Activated T-cell treated with anti-CD3 and anti-CD28 coated beads, Interleukin-2, amount 50 U/mL, for 4 hours (primary cell): Measurements from ENCODE around the gene ATP8A2. TPM values are rescaled to one million over a fixed set of nuclear protein-coding genes. Genes with fewer than 3 reads are reported as not detected.
A peak's percentile ranks its signal among the peaks of the same experiment; 100 is the strongest.

ENCODE experiments used
- ATAC-seq, 2 donors: fragments of 200-7000 bp; cut with Tn5 transposase; one replicate each; pipeline ENCODE4 v1.10.0; 2021
- DNase-seq: peaks from one replicate; pipeline ENCODE4 v3.0.0-alpha.2; 2020
- H3K27me3 Mint-ChIP-seq: one replicate; pipeline ENCODE4 v1.8.0; 2021; ENCODE audit warnings: low read depth, mixed read lengths
- H3K36me3 Mint-ChIP-seq: one replicate; pipeline ENCODE4 v1.8.0; 2022; ENCODE audit warnings: mixed read lengths; ENCODE audit not compliant: insufficient read depth
- H3K4me1 Mint-ChIP-seq: one replicate; pipeline ENCODE4 v1.8.0; 2021; ENCODE audit warnings: low read depth, mixed read lengths
- H3K4me3 Mint-ChIP-seq: one replicate; pipeline ENCODE4 v1.8.0; 2021; ENCODE audit warnings: mild to moderate bottlenecking, moderate library complexity, mixed read lengths
- H3K9me3 Mint-ChIP-seq: one replicate; pipeline ENCODE4 v1.8.0; 2021; ENCODE audit warnings: mixed read lengths
- total RNA-seq, 3 donors: library from RNA; stranded (reverse); gene quantifications; one replicate each; pipeline ENCODE4 v1.2.1, GENCODE V29; 2021

The ATP8A2 gene
- total RNA-seq, 3 donors from 2014 or later = 0.22 to 0.56 (median 0.50) TPM

DNA sequence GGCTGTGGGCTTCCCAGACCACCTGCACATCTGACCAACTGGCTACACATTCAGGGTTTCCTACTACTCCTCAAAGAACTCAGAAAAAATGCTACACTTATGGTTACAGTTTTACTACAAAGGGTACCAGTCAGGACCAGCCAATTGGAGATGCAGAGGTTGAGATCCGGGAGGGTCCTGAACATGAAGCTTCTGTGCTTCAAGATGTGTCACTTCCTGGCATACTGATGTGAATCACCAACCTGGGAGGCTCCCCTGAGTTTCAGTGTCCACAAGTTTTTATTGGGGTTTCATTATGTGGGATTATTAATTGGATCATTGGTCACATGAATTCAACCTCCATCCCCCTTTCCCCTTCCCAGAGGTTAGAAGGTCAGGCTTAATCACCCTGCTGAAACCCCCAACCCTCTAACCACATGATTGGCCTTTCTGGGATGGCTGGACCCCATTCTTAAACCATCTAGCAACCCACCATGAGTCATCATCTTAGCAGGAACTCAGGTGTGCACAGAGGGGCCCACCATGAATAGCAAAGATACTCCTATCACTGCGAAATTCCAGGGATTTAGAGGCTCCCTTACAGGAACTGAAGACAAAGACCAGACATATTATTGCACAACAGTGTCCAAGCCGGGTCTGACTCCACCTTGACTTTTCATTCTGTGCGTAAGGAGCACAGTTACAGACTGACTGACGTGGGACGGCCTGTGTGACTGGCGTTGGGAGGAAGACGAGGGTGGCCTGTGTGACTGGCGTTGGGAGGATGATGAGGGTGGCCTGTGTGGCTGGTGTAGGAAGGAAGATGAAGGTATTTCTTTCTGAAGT lies 90.7 kb downstream of the ATP8A2 start:
- no peak for DNase-seq
- H3K4me1 Mint-ChIP-seq = no peaks in the 10 kb centered on the region
- no peaks in the 10 kb centered on the region for H3K36me3 Mint-ChIP-seq
- H3K27me3 Mint-ChIP-seq = peaks cover 30% of the 10 kb centered on the region
- H3K9me3 Mint-ChIP-seq = no peaks in the 10 kb centered on the region
- H3K4me3 Mint-ChIP-seq = no peak overlapping the region
- ATAC-seq = no peak

DNA sequence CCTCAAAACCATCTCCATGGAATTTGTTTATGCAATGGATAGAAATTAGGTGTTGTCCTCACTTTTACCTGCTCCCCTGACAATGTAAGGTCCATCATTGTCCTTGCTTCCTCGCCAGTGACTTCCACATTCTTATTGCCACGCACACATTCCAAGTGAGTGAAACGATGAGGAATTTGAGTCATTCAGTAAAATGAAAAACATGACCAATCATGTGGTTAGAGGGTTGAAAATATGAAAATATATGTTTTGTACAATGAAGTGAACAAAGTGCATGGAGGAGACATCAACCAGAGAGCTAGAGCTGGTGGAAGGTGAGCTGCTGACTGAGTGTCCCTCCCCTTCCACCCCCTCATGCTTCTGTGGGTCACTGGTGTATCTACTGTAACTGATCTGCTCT lies 91.7 kb downstream of the ATP8A2 start:
- H3K9me3 Mint-ChIP-seq = no peaks in the 10 kb centered on the region
- no peaks in the 10 kb centered on the region for H3K4me1 Mint-ChIP-seq
- DNase-seq (no peak), ATAC-seq (no peak)
- peaks cover 38% of the 10 kb centered on the region for H3K27me3 Mint-ChIP-seq
- H3K36me3 Mint-ChIP-seq = no peaks in the 10 kb centered on the region
- H3K4me3 Mint-ChIP-seq = no peak overlapping the region

DNA sequence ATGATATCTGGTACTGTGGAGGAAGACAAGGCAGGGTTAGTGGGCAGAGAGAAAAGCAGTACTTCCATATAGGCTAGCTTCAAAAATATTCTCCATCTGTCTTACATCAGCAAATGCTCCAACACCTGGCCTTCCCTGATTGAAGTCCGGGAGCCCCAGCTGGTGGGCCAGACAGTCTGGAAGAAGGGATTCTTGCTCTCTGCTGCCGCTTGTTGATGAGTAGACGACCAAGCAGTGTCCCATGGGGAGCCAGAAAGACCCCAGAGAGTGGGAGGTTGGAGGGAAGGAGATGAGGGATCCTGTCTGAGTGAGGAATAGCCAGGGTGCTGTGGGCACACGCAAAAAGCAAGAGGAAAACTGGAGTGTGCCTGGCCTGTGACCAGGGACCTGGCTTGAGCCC lies 95.1 kb downstream of the ATP8A2 start:
- ATAC-seq (no peak), DNase-seq (no peak)
- Mint-ChIP-seq H3K4me3 (no peak overlapping the region), H3K27me3 (peaks cover 56% of the 10 kb centered on the region), H3K36me3 (no peaks in the 10 kb centered on the region), H3K9me3 (no peaks in the 10 kb centered on the region), H3K4me1 (peaks cover 2% of the 10 kb centered on the region)

GRCh38 chr13:25468325-25469168 lies 96.8 kb downstream of the ATP8A2 start:
- H3K4me3 Mint-ChIP-seq = no peak overlapping the region
- peak; percentile 18 to 32 for ATAC-seq

DNA sequence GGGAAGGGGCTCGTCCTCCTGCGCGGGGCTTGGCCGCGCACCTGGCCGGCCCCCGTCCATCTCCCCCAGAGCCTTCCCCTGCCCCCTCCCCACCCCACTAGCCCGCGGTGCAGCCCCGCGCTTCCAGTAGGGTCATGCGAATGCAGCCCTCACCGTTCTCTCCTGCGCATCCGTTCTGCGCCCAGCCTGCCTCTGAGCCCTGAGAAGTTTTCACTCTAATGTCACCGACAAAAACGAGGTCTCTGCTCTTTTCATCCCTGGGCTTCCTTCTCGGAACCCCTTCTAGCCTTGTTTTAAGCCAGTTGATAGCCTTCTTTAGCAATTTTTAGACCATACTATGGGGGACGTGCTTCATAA lies 97.4 kb downstream of the ATP8A2 start:
- Mint-ChIP-seq H3K27me3 (peaks cover 55% of the 10 kb centered on the region), H3K36me3 (no peaks in the 10 kb centered on the region), H3K4me3 (no peak overlapping the region), H3K9me3 (no peaks in the 10 kb centered on the region), H3K4me1 (peaks cover 2% of the 10 kb centered on the region)
- no peak for DNase-seq
- ATAC-seq = no peak

More at GRCh38 chr13:25468325-25469168, 96.8 kb downstream of the ATP8A2 start:
- H3K4me1 Mint-ChIP-seq = peaks cover 2% of the 10 kb centered on the region
- H3K36me3 Mint-ChIP-seq = no peaks in the 10 kb centered on the region
- no peak for DNase-seq
- H3K27me3 Mint-ChIP-seq = peaks cover 55% of the 10 kb centered on the region
- no peaks in the 10 kb centered on the region for H3K9me3 Mint-ChIP-seq

GRCh38 chr13:25473864-25474263 lies 102.1 kb downstream of the ATP8A2 start:
- Mint-ChIP-seq H3K36me3 (no peaks in the 10 kb centered on the region), H3K27me3 (peaks cover 28% of the 10 kb centered on the region), H3K9me3 (no peaks in the 10 kb centered on the region), H3K4me1 (peaks cover 2% of the 10 kb centered on the region), H3K4me3 (no peak overlapping the region)
- ATAC-seq (no peak), DNase-seq (no peak)

DNA sequence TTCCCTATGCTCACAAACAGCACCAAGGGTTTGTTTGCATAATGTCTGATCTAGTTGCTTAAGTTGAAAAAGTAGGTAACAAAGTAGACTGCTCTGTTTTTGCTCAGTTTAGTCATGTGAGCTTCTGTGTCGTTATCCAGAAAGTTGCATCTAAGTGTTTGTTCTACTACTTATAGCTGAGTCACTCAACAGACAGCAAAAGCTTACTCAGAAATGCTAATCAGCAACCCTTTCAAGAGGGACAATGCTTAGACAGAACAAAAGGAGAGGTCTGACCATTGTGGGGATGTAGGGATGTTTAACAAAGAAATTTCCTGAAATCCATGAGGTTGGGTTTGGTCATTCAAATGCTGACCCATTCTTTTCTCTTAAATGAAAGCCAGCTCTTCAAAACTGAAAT lies 106.4 kb downstream of the ATP8A2 start:
- no peaks in the 10 kb centered on the region for H3K4me1 Mint-ChIP-seq
- no peaks in the 10 kb centered on the region for H3K36me3 Mint-ChIP-seq
- H3K4me3 Mint-ChIP-seq = no peak overlapping the region
- DNase-seq (no peak), ATAC-seq (no peak)
- peaks cover 6% of the 10 kb centered on the region for H3K27me3 Mint-ChIP-seq
- peaks cover 5% of the 10 kb centered on the region for H3K9me3 Mint-ChIP-seq

DNA sequence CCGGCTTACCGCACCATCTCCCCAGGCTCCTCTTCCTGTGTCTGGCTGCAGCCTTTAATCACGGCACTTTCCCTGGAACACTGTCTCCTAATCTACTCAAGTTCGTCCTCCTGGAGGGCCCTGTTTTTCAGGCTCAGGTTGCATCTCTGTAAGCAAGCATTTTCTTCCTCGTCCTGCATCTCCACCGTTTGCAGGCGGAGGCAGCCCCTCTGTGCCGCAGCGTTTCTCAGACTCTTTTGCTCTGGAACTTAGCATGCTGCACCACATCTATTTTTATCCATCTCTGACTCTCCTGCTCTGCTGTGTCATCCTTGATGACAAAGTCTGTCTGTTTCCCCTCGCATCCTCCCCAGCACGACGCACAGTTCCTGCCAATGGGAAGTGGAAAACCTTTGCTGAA lies 117.5 kb downstream of the ATP8A2 start:
- H3K9me3 Mint-ChIP-seq = no peaks in the 10 kb centered on the region
- H3K4me1 Mint-ChIP-seq = no peaks in the 10 kb centered on the region
- ATAC-seq (no peak), DNase-seq (no peak)
- H3K36me3 Mint-ChIP-seq = no peaks in the 10 kb centered on the region
- no peak overlapping the region for H3K4me3 Mint-ChIP-seq
- peaks cover 8% of the 10 kb centered on the region for H3K27me3 Mint-ChIP-seq

DNA sequence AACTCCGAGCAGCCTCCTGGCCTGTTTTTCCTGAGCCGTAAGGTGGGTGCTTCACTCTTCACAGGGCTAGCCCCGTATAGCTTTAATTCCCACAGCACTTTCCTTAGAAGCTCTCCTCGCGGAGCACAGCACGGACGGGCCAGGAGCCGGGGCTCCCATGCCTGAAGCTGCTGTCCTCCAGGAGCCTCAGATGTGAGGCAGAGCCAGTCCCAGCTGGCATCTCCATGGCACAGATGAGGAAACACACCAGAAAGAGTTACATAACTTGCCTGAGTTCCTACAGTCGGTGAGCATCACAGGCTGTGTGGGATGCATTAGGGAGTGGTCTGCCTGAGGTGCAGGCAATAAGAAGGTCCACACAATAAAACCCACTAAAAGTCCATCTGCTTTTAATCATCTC lies 118.5 kb downstream of the ATP8A2 start:
- no peaks in the 10 kb centered on the region for H3K4me1 Mint-ChIP-seq
- no peaks in the 10 kb centered on the region for H3K9me3 Mint-ChIP-seq
- H3K36me3 Mint-ChIP-seq = no peaks in the 10 kb centered on the region
- no peak overlapping the region for H3K4me3 Mint-ChIP-seq
- peaks cover 8% of the 10 kb centered on the region for H3K27me3 Mint-ChIP-seq
- ATAC-seq = no peak
- DNase-seq = no peak

DNA sequence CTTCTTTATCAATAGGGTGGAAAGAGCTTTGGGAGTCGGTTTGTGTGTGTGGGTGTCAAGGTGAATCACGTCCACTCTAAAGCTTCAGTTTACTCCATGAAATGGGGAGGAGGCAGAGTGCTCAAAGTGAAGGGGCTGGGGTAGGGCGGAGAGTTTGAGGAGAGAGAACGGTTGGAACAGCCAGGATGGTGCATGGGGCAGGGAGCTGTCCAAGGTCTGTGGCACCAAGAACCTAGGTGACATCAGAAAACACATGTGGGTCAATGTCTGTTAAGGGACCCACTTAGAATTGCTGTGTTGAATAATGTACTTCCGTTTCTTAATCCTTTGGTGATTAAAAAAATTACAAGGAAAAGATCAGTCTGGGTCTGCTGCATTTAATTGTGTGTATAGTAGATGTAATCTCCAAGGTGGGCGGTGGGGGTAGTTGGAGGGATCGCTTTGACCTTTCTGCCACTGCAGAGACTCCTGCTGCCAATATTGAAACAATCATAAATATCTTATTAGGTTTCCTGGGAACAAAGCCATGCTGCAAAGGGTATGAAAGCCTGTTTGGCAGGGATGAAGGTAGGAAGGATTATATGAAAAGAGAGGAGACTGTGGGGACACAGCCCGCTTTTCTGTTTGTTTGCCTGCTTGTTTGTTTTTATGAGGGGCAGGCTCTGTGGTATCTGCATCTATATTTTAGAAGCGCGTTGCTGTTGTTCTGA lies 122.3 kb downstream of the ATP8A2 start:
- DNase-seq (no peak), ATAC-seq (no peak)
- H3K9me3 Mint-ChIP-seq = no peaks in the 10 kb centered on the region
- H3K27me3 Mint-ChIP-seq = peaks cover 8% of the 10 kb centered on the region
- no peaks in the 10 kb centered on the region for H3K36me3 Mint-ChIP-seq
- H3K4me1 Mint-ChIP-seq = no peaks in the 10 kb centered on the region
- no peak overlapping the region for H3K4me3 Mint-ChIP-seq

- ATAC-seq (no peak), DNase-seq (no peak)
- Mint-ChIP-seq H3K4me3 (no peak overlapping the region), H3K27me3 (peaks cover 5% of the 10 kb centered on the region), H3K36me3 (no peaks in the 10 kb centered on the region), H3K9me3 (no peaks in the 10 kb centered on the region), H3K4me1 (no peaks in the 10 kb centered on the region)
These were observed 123.1 kb downstream of the ATP8A2 start for GRCh38 chr13:25494698-25495411.

- Mint-ChIP-seq H3K36me3 (no peaks in the 10 kb centered on the region), H3K27me3 (peaks cover 2% of the 10 kb centered on the region), H3K4me1 (no peaks in the 10 kb centered on the region), H3K4me3 (no peak overlapping the region), H3K9me3 (no peaks in the 10 kb centered on the region)
- DNase-seq (no peak), ATAC-seq (no peak)
These were observed 129.5 kb downstream of the ATP8A2 start for GRCh38 chr13:25501231-25501630.

- no peaks in the 10 kb centered on the region for H3K4me1 Mint-ChIP-seq
- no peak for ATAC-seq
- no peak for DNase-seq
- peaks cover 2% of the 10 kb centered on the region for H3K27me3 Mint-ChIP-seq
- no peak overlapping the region for H3K4me3 Mint-ChIP-seq
- no peaks in the 10 kb centered on the region for H3K36me3 Mint-ChIP-seq
- H3K9me3 Mint-ChIP-seq = no peaks in the 10 kb centered on the region
These were observed 130.3 kb downstream of the ATP8A2 start for GRCh38 chr13:25502031-25502430.

GRCh38 chr13:25502551-25502950 lies 130.8 kb downstream of the ATP8A2 start:
- Mint-ChIP-seq H3K9me3 (no peaks in the 10 kb centered on the region), H3K36me3 (no peaks in the 10 kb centered on the region)
- no peak for ATAC-seq

More at GRCh38 chr13:25502551-25502950, 130.8 kb downstream of the ATP8A2 start:
- Mint-ChIP-seq H3K4me3 (no peak overlapping the region), H3K27me3 (peaks cover 5% of the 10 kb centered on the region), H3K4me1 (no peaks in the 10 kb centered on the region)
- no peak for DNase-seq
